GM18499 (cell line): ENCODE data around the gene MT1B.

Experiments
- ATAC-seq: cut with Tn5 transposase; IDR thresholded peaks from one replicate; pipeline ENCODE4 v1.9.1; 2021; ENCODE audit warnings: moderate number of reproducible peaks; ENCODE audit not compliant: insufficient read depth, unreplicated experiment

The MT1B gene

GRCh38 chr16:56682703-56683397 is 31.2 kb downstream of the MT1B start:
- ATAC-seq = no peak

DNA sequence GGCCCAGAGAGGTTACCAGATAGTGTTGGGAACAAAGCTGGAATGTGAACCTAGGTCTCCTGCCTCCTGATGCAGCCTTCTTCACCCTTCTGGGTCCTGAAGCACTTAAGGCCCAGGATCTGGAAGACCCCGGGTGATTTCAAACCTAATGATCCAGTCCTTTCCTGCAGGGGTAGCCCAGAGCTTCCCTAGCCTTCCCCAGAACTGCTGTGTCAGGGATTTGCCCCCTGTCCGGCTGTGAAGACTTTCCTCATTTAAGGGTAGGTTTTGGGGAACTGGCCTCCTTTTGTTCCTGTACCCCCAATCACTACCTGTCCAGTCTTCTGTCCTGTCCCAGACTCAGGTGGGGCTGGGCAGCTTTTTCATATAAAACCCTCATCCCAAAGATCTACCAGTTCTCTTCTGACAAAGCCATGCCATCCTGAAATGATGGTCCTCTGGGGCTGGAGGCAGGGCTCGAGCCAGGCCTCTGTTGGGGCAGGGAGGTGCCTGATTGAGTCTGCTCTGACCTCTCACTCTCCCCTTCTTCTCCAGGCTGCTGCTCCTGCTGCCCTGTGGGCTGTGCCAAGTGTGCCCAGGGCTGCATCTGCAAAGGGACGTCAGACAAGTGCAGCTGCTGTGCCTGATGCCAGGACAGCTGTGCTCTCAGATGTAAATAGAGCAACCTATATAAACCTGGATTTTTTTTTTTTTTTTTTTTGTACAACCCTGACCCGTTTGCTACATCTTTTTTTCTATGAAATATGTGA is 31.9 kb downstream of the MT1B start:
- ATAC-seq = no peak

DNA sequence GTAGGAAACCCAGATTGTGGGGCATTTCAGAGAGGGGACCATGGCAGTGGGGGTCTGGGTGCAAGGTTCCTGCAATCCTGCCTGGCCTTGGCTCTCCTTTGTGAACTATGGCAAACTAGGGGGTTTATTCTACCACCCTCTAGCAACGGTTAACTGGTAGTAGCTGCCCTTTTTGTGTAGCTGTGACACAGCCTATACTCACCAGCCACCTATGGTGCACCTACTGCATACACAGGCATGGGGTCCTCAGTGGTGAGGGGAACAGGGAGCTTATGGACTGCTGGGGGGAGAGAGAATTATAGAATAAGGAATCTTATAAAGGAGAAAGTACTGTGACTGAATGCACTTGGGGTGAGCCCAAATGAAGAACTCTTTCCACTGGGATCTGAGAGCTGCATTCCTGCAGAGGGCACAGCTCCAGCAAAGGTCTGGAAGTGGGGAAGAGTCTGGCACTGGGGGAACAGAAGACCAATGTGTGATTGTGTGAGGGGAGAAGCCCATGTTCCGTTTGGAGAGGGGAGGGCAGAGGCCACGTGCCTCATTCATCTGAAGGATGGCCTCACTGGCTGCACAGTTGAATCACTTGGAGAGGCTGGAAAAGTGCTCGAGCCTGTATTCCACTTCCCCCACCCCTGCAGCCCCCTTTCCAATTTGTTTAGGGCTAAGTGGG is 32.7 kb downstream of the MT1B start:
- ATAC-seq = no peak

DNA sequence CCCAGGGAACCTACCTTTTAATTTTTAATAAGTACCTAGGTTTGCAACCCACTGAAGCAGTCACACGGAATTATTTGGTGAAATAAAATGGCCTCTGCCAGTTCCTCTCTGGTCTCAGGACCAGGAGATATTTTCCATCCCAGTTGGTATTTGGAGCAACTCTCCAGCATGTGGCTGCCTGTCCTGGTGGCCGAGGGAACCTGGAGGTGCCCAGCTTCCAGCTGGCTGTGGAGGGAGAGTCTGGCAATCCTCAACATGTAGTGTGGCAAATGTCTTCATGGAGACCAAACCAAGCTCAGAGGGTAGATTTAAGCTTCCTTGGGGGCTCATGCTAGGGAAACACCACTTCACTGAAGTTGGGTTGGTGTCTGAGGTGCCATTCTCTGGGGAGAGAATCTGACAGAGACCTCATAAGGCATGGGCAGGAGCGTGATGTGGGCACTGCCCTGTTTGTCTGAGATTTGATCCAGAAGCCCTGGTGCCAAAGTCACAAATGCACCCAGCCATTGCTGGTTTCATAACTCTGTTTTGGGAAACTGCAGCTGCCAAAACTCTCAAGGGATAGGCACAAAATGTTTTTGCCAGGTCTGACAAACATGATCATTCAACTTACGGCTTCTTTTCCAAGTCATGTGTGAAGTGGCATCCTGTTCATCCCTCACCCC is 33.4 kb downstream of the MT1B start:
- no peak for ATAC-seq

GRCh38 chr16:56686758-56687157 is 35.1 kb downstream of the MT1B start:
- ATAC-seq = no peak

- ATAC-seq = no peak
Observed at GRCh38 chr16:56688762-56689161, 37.1 kb downstream of the MT1B start.

DNA sequence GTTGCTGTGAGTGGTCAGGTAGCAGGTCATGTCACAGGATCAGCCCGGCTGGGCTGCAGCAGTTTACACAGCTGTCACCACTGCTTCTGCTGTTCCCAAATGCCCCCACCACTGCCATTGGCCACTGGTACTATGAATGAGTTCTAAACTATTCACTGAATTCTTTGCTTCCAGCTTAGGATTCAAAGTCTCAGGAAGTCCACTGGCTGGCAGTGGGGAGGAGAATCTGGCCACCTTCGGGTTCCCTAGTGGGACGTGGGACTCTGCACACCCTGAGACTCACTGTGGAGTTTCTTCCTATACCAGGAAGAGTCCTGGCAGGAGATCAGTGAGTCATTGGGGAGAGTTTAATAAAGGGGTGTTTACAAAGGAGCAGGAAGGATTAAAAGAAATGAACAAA is 37.5 kb downstream of the MT1B start:
- ATAC-seq = no peak

GRCh38 chr16:56690420-56691122 is 38.9 kb downstream of the MT1B start:
- ATAC-seq = no peak

GRCh38 chr16:56691885-56692284 is 40.2 kb downstream of the MT1B start:
- no peak for ATAC-seq

DNA sequence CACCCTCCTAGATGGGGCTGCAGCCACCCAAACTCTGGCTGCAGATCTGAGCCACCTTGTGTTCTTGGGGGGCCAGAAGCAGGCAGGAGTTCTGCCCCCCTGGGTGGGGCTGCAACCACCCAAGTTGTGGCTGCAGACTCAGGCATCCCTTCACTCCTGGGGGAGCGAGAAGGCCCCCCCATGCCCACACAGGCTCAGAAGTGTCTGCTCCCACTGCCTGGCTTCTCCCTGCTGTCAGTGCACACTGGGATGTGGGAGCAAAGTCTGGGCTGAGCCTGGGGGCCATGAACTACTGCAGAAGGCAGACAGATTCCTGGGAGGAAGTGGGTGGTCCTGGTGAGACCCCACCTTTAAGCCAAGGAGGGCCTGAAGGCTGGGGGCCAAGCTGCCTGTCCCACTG is 43.6 kb downstream of the MT1B start:
- ATAC-seq = no peak

DNA sequence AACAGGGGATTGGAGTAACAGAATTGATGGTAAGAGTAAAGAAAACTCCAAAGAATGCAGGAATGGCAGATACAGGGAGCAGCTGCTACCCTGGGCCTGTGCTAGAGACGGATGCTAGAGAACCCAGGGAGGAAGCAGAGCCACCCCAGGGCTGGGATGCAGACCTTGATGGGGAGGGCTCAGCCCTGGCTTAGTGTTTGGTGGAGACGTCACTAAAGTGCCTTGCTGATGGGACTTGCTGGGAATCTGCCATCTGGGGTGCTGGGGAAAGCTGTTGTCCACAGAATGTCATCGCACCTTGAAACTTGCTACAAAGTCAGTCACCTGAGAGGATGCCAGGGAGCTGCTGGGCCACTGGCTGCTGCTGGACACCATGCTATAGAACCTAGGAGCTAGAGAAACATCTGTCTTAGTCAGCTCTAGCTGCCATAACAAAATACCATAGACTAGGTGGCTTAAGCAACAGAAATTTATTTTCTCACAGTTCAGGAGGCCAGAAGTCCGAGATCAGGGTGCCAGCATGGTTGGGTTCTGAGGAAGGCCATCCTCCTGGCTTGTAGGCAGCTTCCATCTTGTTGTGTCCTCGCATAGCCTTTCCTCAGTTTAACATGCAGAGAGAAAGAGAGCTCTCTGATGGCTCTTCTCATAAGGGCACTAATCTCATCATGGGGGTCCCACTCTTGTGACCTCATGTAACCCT is 45.9 kb downstream of the MT1B start:
- no peak for ATAC-seq

GRCh38 chr16:56700195-56700594 is 48.5 kb downstream of the MT1B start:
- no peak for ATAC-seq

GRCh38 chr16:56700631-56701030 is 48.9 kb downstream of the MT1B start:
- ATAC-seq = no peak

GRCh38 chr16:56701534-56701933 is 49.8 kb downstream of the MT1B start:
- no peak for ATAC-seq
